Measurements from ENCODE around the gene PRKAG2. TPM values are rescaled to one million over a fixed set of nuclear protein-coding genes. Genes with fewer than 3 reads are reported as not detected.

PRKAG2 gene
- total and polyA plus RNA-seq, 2 of the 8 experiments (the other 6 are each of a cell fraction or from before 2014, with no cell fraction given): 7.5 to 18.1 TPM

DNA sequence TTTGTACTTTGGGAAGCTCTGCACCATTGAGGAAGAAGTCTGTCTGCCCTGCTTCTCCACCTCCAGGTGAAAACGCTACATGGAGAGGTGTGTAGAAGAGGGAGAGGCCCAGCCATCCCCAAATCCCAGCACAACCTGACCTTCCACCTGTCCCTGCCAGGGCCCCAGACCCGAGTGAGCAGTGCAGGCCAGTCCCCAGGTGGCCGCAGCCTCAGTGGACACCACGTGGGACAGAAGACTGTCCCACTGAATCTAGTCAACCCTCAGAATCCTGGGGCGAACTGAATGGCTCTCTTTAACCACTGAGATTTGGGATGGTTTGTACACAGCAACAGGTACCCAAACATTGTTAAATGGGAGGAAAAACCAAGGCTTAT is 49.4 kb upstream of the PRKAG2 start:
- Histone ChIP-seq H3K27me3 (replicated peaks in 1 of 4; ENCODE audit: control insufficient read depth in 3 of 4, extremely low read depth in 1 of 4, insufficient read depth in 3 of 4, low read length in 3 of 4) (no peaks in the 10 kb centered on the region; a peak in 1 of 7 replicates), H3K79me1 (ENCODE audit: low read depth, low read length) (no peaks in the 10 kb centered on the region), H3K23ac (ENCODE audit: insufficient read length) (no peak overlapping the region), H3K4me1 (replicated peaks in 1 of 4; ENCODE audit: control insufficient read depth in 3 of 4, insufficient read depth in 4 of 4, low read length in 3 of 4) (no peaks in the 10 kb centered on the region; a peak in 1 of 7 replicates), H3K4ac (replicated peaks; ENCODE audit: insufficient read length, low read depth, low read length) (no peak overlapping the region), H4K20me1 (replicated peaks in 1 of 2; ENCODE audit: control insufficient read depth in 1 of 2, insufficient read depth in 2 of 2, low read length in 2 of 2) (no peaks in the 10 kb centered on the region), H3K27ac (ENCODE audit: low read depth, low read length) (no peak overlapping the region), H4K8ac (ENCODE audit: extremely low read depth, insufficient read depth, low read length) (no peak overlapping the region), H3K23me2 (ENCODE audit: low read depth, low read length) (no peaks in the 10 kb centered on the region), H3K4me3 (ENCODE audit: extremely low read depth in 1 of 4, insufficient read depth in 2 of 4, low read depth in 3 of 4, low read length in 4 of 4) (no peak overlapping the region), H2AFZ (ENCODE audit: low read length) (no peak overlapping the region), H4K5ac (ENCODE audit: insufficient read length, low read depth, low read length) (no peak overlapping the region), H2BK15ac (ENCODE audit: low read length) (no peak overlapping the region), H3K36me3 (ENCODE audit: control insufficient read depth in 2 of 4, insufficient read depth in 4 of 4, low read length in 3 of 4) (no peaks in the 10 kb centered on the region), H2AK5ac (ENCODE audit: low read depth, low read length) (no peak overlapping the region), H4K91ac (replicated peaks; ENCODE audit: insufficient read length, low read length) (no peak overlapping the region), H3K79me2 (ENCODE audit: control insufficient read depth in 1 of 2, insufficient read depth in 2 of 2, low read length in 2 of 2) (no peaks in the 10 kb centered on the region), H3K9ac (replicated peaks in 1 of 4; ENCODE audit: extremely low read depth in 1 of 4, low read depth in 3 of 4, low read length in 3 of 4) (no peak overlapping the region), H3K56ac (replicated peaks; ENCODE audit: insufficient read length, low read depth, low read length) (no peak overlapping the region), H2BK5ac (ENCODE audit: low read depth, low read length) (no peak overlapping the region), H3K18ac (ENCODE audit: extremely low read depth, low read length) (no peak overlapping the region), H2BK20ac (ENCODE audit: low read length) (no peak overlapping the region), H3K14ac (ENCODE audit: insufficient read length) (no peak overlapping the region), H3K9me3 (ENCODE audit: insufficient read depth in 2 of 2, low read depth in 1 of 2, low read length in 1 of 2) (no peaks in the 10 kb centered on the region), H3K4me2 (ENCODE audit: insufficient read depth in 1 of 2, low read depth in 2 of 2, low read length in 2 of 2) (no peak overlapping the region), H2BK12ac (ENCODE audit: low read depth, low read length) (no peak overlapping the region), H2BK120ac (replicated peaks; ENCODE audit: low read depth, low read length) (no peak overlapping the region)
- DNase-seq (ENCODE audit: low read depth in 1 of 2, low spot score in 2 of 2) (no peak), FAIRE-seq (no peak)
- 82% methylated on average over 5 of the region's 5 CpGs; no CpG with 5 or more reads in 1 of the 2 experiments for WGBS, 2 experiments (ENCODE audit: extremely low coverage in 1 of 2, insufficient coverage in 1 of 2, insufficient read length in 1 of 2, insufficient replicate concordance in 2 of 2, low coverage in 1 of 2, low lambda C conversion rate in 2 of 2, missing lambda C conversion rate in 1 of 2)
- ChIA-PET CTCF (ENCODE audit: partially characterized antibody) (interaction anchor here (1.1 to 2.8 kb wide), 4 partner anchors 9 to 113 kb away, joined by 3 to 7 read pairs (median 4); no protein-coding TSS in a partner anchor), POLR2A (ENCODE audit: partially characterized antibody) (no interaction called here)
- no peak for TF ChIP-seq ATF2 (IDR thresholded peaks at IDR 0.05; ENCODE audit: low read length)
- no peak for TF ChIP-seq POLR2AphosphoS5 (IDR thresholded peaks at IDR 0.05; ENCODE audit: low read depth, low read length)
- TF ChIP-seq SP4 (IDR thresholded peaks at IDR 0.05; ENCODE audit: low read length): no peak
- no peak for TF ChIP-seq SIN3A (conservative IDR thresholded peaks at IDR 0.05 in 1 of 2, IDR thresholded peaks at IDR 0.05 in 1 of 2; ENCODE audit: low read depth in 1 of 2, low read length in 2 of 2)
- TF ChIP-seq TEAD4 (IDR thresholded peaks at IDR 0.05; ENCODE audit: low read depth, low read length): no peak
- TF ChIP-seq NANOG (IDR thresholded peaks at IDR 0.05; ENCODE audit: insufficient read depth, low read depth, low read length, poor library complexity, severe bottlenecking): no peak
- TF ChIP-seq CBX5 (IDR thresholded peaks at IDR 0.05; ENCODE audit: low read depth, low read length): no peak
- TF ChIP-seq EZH2 (IDR thresholded peaks at IDR 0.05; ENCODE audit: low read depth, low read length, severe bottlenecking): no peak
- TF ChIP-seq CHD1 (IDR thresholded peaks at IDR 0.05; ENCODE audit: low read depth, low read length): no peak
- no peak for TF ChIP-seq CEBPB (IDR thresholded peaks at IDR 0.05; ENCODE audit: low read depth, low read length)
- no peak for TF ChIP-seq BCL11A (IDR thresholded peaks at IDR 0.05; ENCODE audit: low read depth in 2 of 2, low read length in 2 of 2)
- TF ChIP-seq RFX5 (IDR thresholded peaks at IDR 0.05; ENCODE audit: borderline replicate concordance, low read depth, low read length): no peak
- no peak for TF ChIP-seq HDAC6 (IDR thresholded peaks at IDR 0.05; ENCODE audit: low read depth, low read length)

Data from H1 (cell line).